Measurements from ENCODE around the gene DOCK9. TPM values are rescaled to one million over a fixed set of nuclear protein-coding genes. Genes with fewer than 3 reads are reported as not detected.
"Not testable (repeated sequence)": the region's sequence is repeated elsewhere in the genome, so short reads cannot be mapped to it uniquely, and the experiment has no call there.

DOCK9 gene
- total RNA-seq, 2 experiments from 2014 or later = 92.4 to 100 TPM

GRCh38 chr13:98906746-98907502 lies 70.9 kb downstream of the DOCK9 start:
- DNase-seq (no peak), ATAC-seq (no peak)
- Mint-ChIP-seq H3K27me3 (ENCODE audit: low read depth) (no peaks in the 10 kb centered on the region), H3K27ac (no peak overlapping the region), H3K4me1 (ENCODE audit: low read depth) (peaks cover 25% of the 10 kb centered on the region), H3K36me3 (ENCODE audit: low read depth) (peaks cover 51% of the 10 kb centered on the region), H3K9me3 (ENCODE audit: insufficient read depth) (no peaks in the 10 kb centered on the region), H3K4me3 (no peak overlapping the region)
- ChIA-PET POLR2A (interaction anchor here (1.2 kb wide), 1 partner anchor 11 kb away, joined by 4 read pairs; no protein-coding TSS in a partner anchor), CTCF (no interaction called here)

- Mint-ChIP-seq H3K27ac (no peak overlapping the region), H3K36me3 (ENCODE audit: low read depth) (peaks cover 58% of the 10 kb centered on the region), H3K27me3 (ENCODE audit: low read depth) (no peaks in the 10 kb centered on the region), H3K4me3 (no peak overlapping the region), H3K4me1 (ENCODE audit: low read depth) (peaks cover 15% of the 10 kb centered on the region), H3K9me3 (ENCODE audit: insufficient read depth) (no peaks in the 10 kb centered on the region)
- ChIA-PET POLR2A (no interaction called here), CTCF (no interaction called here)
- no peak for DNase-seq
- ATAC-seq = no peak
These were observed 72.7 kb downstream of the DOCK9 start for GRCh38 chr13:98905199-98905598.

- peaks cover 9% of the 10 kb centered on the region for H3K4me1 Mint-ChIP-seq (ENCODE audit: low read depth)
- H3K36me3 Mint-ChIP-seq (ENCODE audit: low read depth) = peaks cover 64% of the 10 kb centered on the region
- CTCF ChIA-PET = interaction anchor here (0.6 to 1.7 kb wide), 3 partner anchors 8 to 345 kb away, joined by 3 to 4 read pairs (median 3); no protein-coding TSS in a partner anchor
These were observed 77.4 kb downstream of the DOCK9 start for GRCh38 chr13:98900442-98900841.

GRCh38 chr13:98897706-98898105 lies 80.2 kb downstream of the DOCK9 start:
- no peak overlapping the region for H3K27ac Mint-ChIP-seq
- CTCF ChIA-PET = interaction anchor here (1.4 kb wide), 1 partner anchor 28 kb away, joined by 3 read pairs; no protein-coding TSS in a partner anchor
- peaks cover 58% of the 10 kb centered on the region for H3K36me3 Mint-ChIP-seq (ENCODE audit: low read depth)

More at GRCh38 chr13:98900442-98900841, 77.4 kb downstream of the DOCK9 start:
- DNase-seq = no peak
- ATAC-seq = no peak
- Mint-ChIP-seq H3K27me3 (ENCODE audit: low read depth) (no peaks in the 10 kb centered on the region), H3K9me3 (ENCODE audit: insufficient read depth) (no peaks in the 10 kb centered on the region), H3K27ac (no peak overlapping the region), H3K4me3 (no peak overlapping the region)
- POLR2A ChIA-PET = interaction anchor here (0.5 to 0.7 kb wide), 2 partner anchors 12 to 68 kb away, joined by 4 to 5 read pairs; no protein-coding TSS in a partner anchor

GRCh38 chr13:98896868-98897144 lies 81.1 kb downstream of the DOCK9 start:
- H3K4me3 Mint-ChIP-seq = no peak overlapping the region
- peaks cover 9% of the 10 kb centered on the region for H3K4me1 Mint-ChIP-seq (ENCODE audit: low read depth)
- ATAC-seq (no peak), DNase-seq (no peak)
- H3K27ac Mint-ChIP-seq = no peak overlapping the region
- no peaks in the 10 kb centered on the region for H3K9me3 Mint-ChIP-seq (ENCODE audit: insufficient read depth)
- ChIA-PET CTCF (no interaction called here), POLR2A (interaction anchor here (1.3 kb wide), 1 partner anchor 11 kb away, joined by 4 read pairs; no protein-coding TSS in a partner anchor)
- H3K27me3 Mint-ChIP-seq (ENCODE audit: low read depth) = no peaks in the 10 kb centered on the region
- peaks cover 58% of the 10 kb centered on the region for H3K36me3 Mint-ChIP-seq (ENCODE audit: low read depth)

More at GRCh38 chr13:98897706-98898105, 80.2 kb downstream of the DOCK9 start:
- Mint-ChIP-seq H3K27me3 (ENCODE audit: low read depth) (no peaks in the 10 kb centered on the region), H3K9me3 (ENCODE audit: insufficient read depth) (no peaks in the 10 kb centered on the region), H3K4me1 (ENCODE audit: low read depth) (peaks cover 9% of the 10 kb centered on the region), H3K4me3 (no peak overlapping the region)
- ATAC-seq = no peak
- DNase-seq = no peak
- POLR2A ChIA-PET = no interaction called here

- Mint-ChIP-seq H3K27me3 (ENCODE audit: low read depth) (no peaks in the 10 kb centered on the region), H3K27ac (no peak overlapping the region), H3K9me3 (ENCODE audit: insufficient read depth) (no peaks in the 10 kb centered on the region), H3K36me3 (ENCODE audit: low read depth) (peaks cover 56% of the 10 kb centered on the region), H3K4me3 (no peak overlapping the region), H3K4me1 (ENCODE audit: low read depth) (peaks cover 9% of the 10 kb centered on the region)
- ATAC-seq = no peak
- ChIA-PET POLR2A (interaction anchor here (1.3 kb wide), 1 partner anchor 11 kb away, joined by 4 read pairs; no protein-coding TSS in a partner anchor), CTCF (interaction anchor here (1.3 kb wide), 1 partner anchor 54 kb away, joined by 3 read pairs; no protein-coding TSS in a partner anchor)
- no peak for DNase-seq
These were observed 81.6 kb downstream of the DOCK9 start for GRCh38 chr13:98896083-98896867.

- H3K27me3 Mint-ChIP-seq (ENCODE audit: low read depth); POLR2A ChIA-PET; ATAC-seq; DNase-seq; H3K9me3 Mint-ChIP-seq (ENCODE audit: insufficient read depth); H3K4me3 Mint-ChIP-seq; H3K27ac Mint-ChIP-seq: not testable (repeated sequence)
- peaks cover 20% of the 10 kb centered on the region for H3K4me1 Mint-ChIP-seq (ENCODE audit: low read depth)
- peaks cover 54% of the 10 kb centered on the region for H3K36me3 Mint-ChIP-seq (ENCODE audit: low read depth)
- CTCF ChIA-PET = interaction anchor here (1.3 kb wide), 1 partner anchor 52 kb away, joined by 3 read pairs; no protein-coding TSS in a partner anchor
These were observed 83.0 kb downstream of the DOCK9 start for GRCh38 chr13:98894814-98895213.

- ATAC-seq (no peak), DNase-seq (no peak)
- peaks cover 50% of the 10 kb centered on the region for H3K36me3 Mint-ChIP-seq (ENCODE audit: low read depth)
- H3K4me1 Mint-ChIP-seq (ENCODE audit: low read depth) = peaks cover 20% of the 10 kb centered on the region
- CTCF ChIA-PET = no interaction called here
- H3K27ac Mint-ChIP-seq = no peak overlapping the region
- no peak overlapping the region for H3K4me3 Mint-ChIP-seq
- no peaks in the 10 kb centered on the region for H3K27me3 Mint-ChIP-seq (ENCODE audit: low read depth)
- no peaks in the 10 kb centered on the region for H3K9me3 Mint-ChIP-seq (ENCODE audit: insufficient read depth)
- POLR2A ChIA-PET = no interaction called here
These were observed 84.5 kb downstream of the DOCK9 start for GRCh38 chr13:98893371-98893770.

GRCh38 chr13:98892821-98893220 lies 85.0 kb downstream of the DOCK9 start:
- peaks cover 49% of the 10 kb centered on the region for H3K36me3 Mint-ChIP-seq (ENCODE audit: low read depth)

GRCh38 chr13:98892077-98892476 lies 85.8 kb downstream of the DOCK9 start:
- H3K9me3 Mint-ChIP-seq (ENCODE audit: insufficient read depth) = no peaks in the 10 kb centered on the region
- DNase-seq = no peak
- POLR2A ChIA-PET = no interaction called here
- H3K27ac Mint-ChIP-seq = no peak overlapping the region
- no peak for ATAC-seq
- H3K4me1 Mint-ChIP-seq (ENCODE audit: low read depth) = peaks cover 15% of the 10 kb centered on the region
- CTCF ChIA-PET = no interaction called here
- peaks cover 42% of the 10 kb centered on the region for H3K36me3 Mint-ChIP-seq (ENCODE audit: low read depth)
- no peaks in the 10 kb centered on the region for H3K27me3 Mint-ChIP-seq (ENCODE audit: low read depth)
- no peak overlapping the region for H3K4me3 Mint-ChIP-seq

More at GRCh38 chr13:98892821-98893220, 85.0 kb downstream of the DOCK9 start:
- Mint-ChIP-seq H3K4me3 (no peak overlapping the region), H3K27ac (no peak overlapping the region), H3K9me3 (ENCODE audit: insufficient read depth) (no peaks in the 10 kb centered on the region), H3K27me3 (ENCODE audit: low read depth) (no peaks in the 10 kb centered on the region), H3K4me1 (ENCODE audit: low read depth) (peaks cover 20% of the 10 kb centered on the region)
- ChIA-PET POLR2A (no interaction called here), CTCF (no interaction called here)
- ATAC-seq (no peak), DNase-seq (no peak)

- ATAC-seq = no peak
- no peaks in the 10 kb centered on the region for H3K27me3 Mint-ChIP-seq (ENCODE audit: low read depth)
- CTCF ChIA-PET = interaction anchor here (2.2 to 2.4 kb wide), 2 partner anchors 11 to 21 kb away, joined by 5 to 8 read pairs; no protein-coding TSS in a partner anchor
- POLR2A ChIA-PET = no interaction called here
- H3K4me1 Mint-ChIP-seq (ENCODE audit: low read depth) = peaks cover 11% of the 10 kb centered on the region
- H3K9me3 Mint-ChIP-seq (ENCODE audit: insufficient read depth) = no peaks in the 10 kb centered on the region
- DNase-seq = no peak
- no peak overlapping the region for H3K4me3 Mint-ChIP-seq
- H3K27ac Mint-ChIP-seq = no peak overlapping the region
- H3K36me3 Mint-ChIP-seq (ENCODE audit: low read depth) = peaks cover 37% of the 10 kb centered on the region
These were observed 86.9 kb downstream of the DOCK9 start for GRCh38 chr13:98890925-98891324.

- H3K27ac Mint-ChIP-seq = peak overlapping the region; percentile 58
- no peak for ATAC-seq
- no peaks in the 10 kb centered on the region for H3K9me3 Mint-ChIP-seq (ENCODE audit: insufficient read depth)
- ChIA-PET CTCF (interaction anchor here (1.0 to 2.4 kb wide), 3 partner anchors 10 to 21 kb away, joined by 3 to 8 read pairs (median 5); no protein-coding TSS in a partner anchor), POLR2A (interaction anchor here (0.9 kb wide), 1 partner anchor 15 kb away, joined by 4 read pairs; no protein-coding TSS in a partner anchor)
- H3K4me1 Mint-ChIP-seq (ENCODE audit: low read depth) = peaks cover 11% of the 10 kb centered on the region
- no peak overlapping the region for H3K4me3 Mint-ChIP-seq
- no peak for DNase-seq
- no peaks in the 10 kb centered on the region for H3K27me3 Mint-ChIP-seq (ENCODE audit: low read depth)
- peaks cover 41% of the 10 kb centered on the region for H3K36me3 Mint-ChIP-seq (ENCODE audit: low read depth)
These were observed 87.7 kb downstream of the DOCK9 start for GRCh38 chr13:98890186-98890585.

Data from activated CD8-positive, alpha-beta T cell treated with anti-CD3 and anti-CD28 coated beads, Interleukin-2, amount 10 ng/mL, durations not matched to agents 7 days and 5 days (primary cell).